SK-N-SH treated with all-trans-retinoic acid at 6 μM for 48 hours (cell line): ENCODE data around the gene OR4D2.

Experiments used
- ATAC-seq: fragments of 200-7000 bp; cut with Tn5 transposase; 3 replicates; pipeline ENCODE4 v1.9.1; 2020; ENCODE audit warnings: mild to moderate bottlenecking, moderate library complexity
- ARNTL ChIP-seq: fragments of 450-650 bp; formaldehyde crosslinking; IDR thresholded peaks from 2 replicates; pipeline ENCODE4 v1.5.0; 2020; ENCODE audit warnings: low read depth, mild to moderate bottlenecking, moderate library complexity, borderline replicate concordance
- BACH2 ChIP-seq: fragments of 250-450 bp; sonication (Bioruptor Pico); IDR thresholded peaks from 2 replicates; pipeline ENCODE4 v1.9.0; 2021; ENCODE audit warnings: mild to moderate bottlenecking, borderline replicate concordance
- CSDC2 ChIP-seq: fragments of 250-450 bp; sonication (Bioruptor Pico); IDR thresholded peaks from 2 replicates; pipeline ENCODE4 v1.5.0; 2020; ENCODE audit warnings: mild to moderate bottlenecking, moderate library complexity
- ESRRG ChIP-seq: fragments of 250-450 bp; sonication (Bioruptor Pico); IDR thresholded peaks from 2 replicates; pipeline ENCODE4 v1.6.1; 2021; ENCODE audit warnings: mild to moderate bottlenecking
- ISL1 ChIP-seq: fragments of 250-450 bp; sonication (Bioruptor Pico); IDR thresholded peaks from 2 replicates; pipeline ENCODE4 v2.1.2; 2022; ENCODE audit warnings: mild to moderate bottlenecking, moderate library complexity
- OSR1 ChIP-seq: fragments of 250-450 bp; sonication (Bioruptor Pico); IDR thresholded peaks from 2 replicates; pipeline ENCODE4 v1.8.0; 2022; ENCODE audit warnings: moderate library complexity, mild to moderate bottlenecking, inconsistent platforms
- PPARA ChIP-seq: fragments of 250-450 bp; sonication (Bioruptor Pico); IDR thresholded peaks from 2 replicates; pipeline ENCODE4 v1.5.0; 2020; ENCODE audit warnings: mild to moderate bottlenecking, borderline replicate concordance
- RARB ChIP-seq: fragments of 250-450 bp; sonication (Bioruptor Pico); IDR thresholded peaks from 2 replicates; pipeline ENCODE4 v1.8.0; 2021; ENCODE audit warnings: mild to moderate bottlenecking, moderate library complexity
- SNAI2 ChIP-seq: fragments of 250-450 bp; sonication (Bioruptor Pico); IDR thresholded peaks from 2 replicates; pipeline ENCODE4 v1.5.0; 2020; ENCODE audit warnings: mild to moderate bottlenecking, moderate library complexity
- TCF4 ChIP-seq: fragments of 250-450 bp; sonication (Bioruptor Pico); IDR thresholded peaks from 2 replicates; pipeline ENCODE4 v1.8.0; 2021; ENCODE audit warnings: mild to moderate bottlenecking, moderate library complexity, borderline replicate concordance
- TOX ChIP-seq: fragments of 250-450 bp; sonication (Bioruptor Pico); IDR thresholded peaks from 2 replicates; pipeline ENCODE4 v1.8.0; 2021; ENCODE audit warnings: mild to moderate bottlenecking, moderate library complexity, borderline replicate concordance
- ZFP3 ChIP-seq: fragments of 250-450 bp; sonication (Bioruptor Pico); IDR thresholded peaks from 2 replicates; pipeline ENCODE4 v1.5.0; 2020; ENCODE audit warnings: mild to moderate bottlenecking, moderate library complexity
- ZFP30 ChIP-seq: fragments of 450-650 bp; formaldehyde crosslinking; IDR thresholded peaks from 2 replicates; pipeline ENCODE4 v1.5.0; 2022; ENCODE audit warnings: mild to moderate bottlenecking, moderate library complexity
- ZNF70 ChIP-seq: fragments of 450-650 bp; formaldehyde crosslinking; IDR thresholded peaks from 2 replicates; pipeline ENCODE4 v1.5.0; 2020; ENCODE audit warnings: mild to moderate bottlenecking, moderate library complexity
- TF ChIP-seq, protein P1 (sequence below): fragments of 250-450 bp; sonication (Bioruptor Pico); IDR thresholded peaks from 2 replicates; pipeline ENCODE4 v1.8.0; 2020; ENCODE audit warnings: mild to moderate bottlenecking, moderate library complexity, borderline replicate concordance
- TF ChIP-seq, protein P2 (sequence below): fragments of 250-450 bp; sonication (Bioruptor Pico); IDR thresholded peaks from 2 replicates; pipeline ENCODE4 v1.5.0; 2020; ENCODE audit warnings: mild to moderate bottlenecking, moderate library complexity
- TF ChIP-seq, protein P3 (sequence below): fragments of 250-450 bp; sonication (Bioruptor Pico); IDR thresholded peaks from 2 replicates; pipeline ENCODE4 v1.5.1; 2021; ENCODE audit warnings: mild to moderate bottlenecking, moderate library complexity
- TF ChIP-seq, protein P4 (sequence below): fragments of 250-450 bp; sonication (Bioruptor Pico); IDR thresholded peaks from 2 replicates; pipeline ENCODE4 v1.8.0; 2021; ENCODE audit warnings: low read depth, mild to moderate bottlenecking, moderate library complexity, borderline replicate concordance
- TF ChIP-seq, protein P5 (sequence below): fragments of 250-450 bp; sonication (Bioruptor Pico); IDR thresholded peaks from 2 replicates; pipeline ENCODE4 v1.5.1; 2020; ENCODE audit warnings: low read depth, mild to moderate bottlenecking, moderate library complexity

The OR4D2 gene

GRCh38 chr17:58186591-58186990 lies 19.8 kb downstream of the OR4D2 start (continued):
- TF ChIP-seq, protein P1, sequence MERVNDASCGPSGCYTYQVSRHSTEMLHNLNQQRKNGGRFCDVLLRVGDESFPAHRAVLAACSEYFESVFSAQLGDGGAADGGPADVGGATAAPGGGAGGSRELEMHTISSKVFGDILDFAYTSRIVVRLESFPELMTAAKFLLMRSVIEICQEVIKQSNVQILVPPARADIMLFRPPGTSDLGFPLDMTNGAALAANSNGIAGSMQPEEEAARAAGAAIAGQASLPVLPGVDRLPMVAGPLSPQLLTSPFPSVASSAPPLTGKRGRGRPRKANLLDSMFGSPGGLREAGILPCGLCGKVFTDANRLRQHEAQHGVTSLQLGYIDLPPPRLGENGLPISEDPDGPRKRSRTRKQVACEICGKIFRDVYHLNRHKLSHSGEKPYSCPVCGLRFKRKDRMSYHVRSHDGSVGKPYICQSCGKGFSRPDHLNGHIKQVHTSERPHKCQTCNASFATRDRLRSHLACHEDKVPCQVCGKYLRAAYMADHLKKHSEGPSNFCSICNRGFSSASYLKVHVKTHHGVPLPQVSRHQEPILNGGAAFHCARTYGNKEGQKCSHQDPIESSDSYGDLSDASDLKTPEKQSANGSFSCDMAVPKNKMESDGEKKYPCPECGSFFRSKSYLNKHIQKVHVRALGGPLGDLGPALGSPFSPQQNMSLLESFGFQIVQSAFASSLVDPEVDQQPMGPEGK (CRISPR knock-in tag), result no peak
- TF ChIP-seq ZFP3 (no peak), ZFP30 (CRISPR knock-in tag) (no peak), ISL1 (CRISPR knock-in tag) (no peak)

- no peak for ATAC-seq
- TF ChIP-seq ISL1 (CRISPR knock-in tag) (no peak), PPARA (CRISPR knock-in tag) (no peak), ARNTL (CRISPR knock-in tag) (no peak), TOX (CRISPR knock-in tag) (no peak), ZFP3 (no peak), RARB (CRISPR knock-in tag) (no peak), ZNF70 (CRISPR knock-in tag) (no peak), BACH2 (CRISPR knock-in tag) (no peak), ESRRG (no peak), CSDC2 (CRISPR knock-in tag) (no peak), OSR1 (CRISPR knock-in tag) (no peak), TCF4 (no peak)
- TF ChIP-seq, protein P2, sequence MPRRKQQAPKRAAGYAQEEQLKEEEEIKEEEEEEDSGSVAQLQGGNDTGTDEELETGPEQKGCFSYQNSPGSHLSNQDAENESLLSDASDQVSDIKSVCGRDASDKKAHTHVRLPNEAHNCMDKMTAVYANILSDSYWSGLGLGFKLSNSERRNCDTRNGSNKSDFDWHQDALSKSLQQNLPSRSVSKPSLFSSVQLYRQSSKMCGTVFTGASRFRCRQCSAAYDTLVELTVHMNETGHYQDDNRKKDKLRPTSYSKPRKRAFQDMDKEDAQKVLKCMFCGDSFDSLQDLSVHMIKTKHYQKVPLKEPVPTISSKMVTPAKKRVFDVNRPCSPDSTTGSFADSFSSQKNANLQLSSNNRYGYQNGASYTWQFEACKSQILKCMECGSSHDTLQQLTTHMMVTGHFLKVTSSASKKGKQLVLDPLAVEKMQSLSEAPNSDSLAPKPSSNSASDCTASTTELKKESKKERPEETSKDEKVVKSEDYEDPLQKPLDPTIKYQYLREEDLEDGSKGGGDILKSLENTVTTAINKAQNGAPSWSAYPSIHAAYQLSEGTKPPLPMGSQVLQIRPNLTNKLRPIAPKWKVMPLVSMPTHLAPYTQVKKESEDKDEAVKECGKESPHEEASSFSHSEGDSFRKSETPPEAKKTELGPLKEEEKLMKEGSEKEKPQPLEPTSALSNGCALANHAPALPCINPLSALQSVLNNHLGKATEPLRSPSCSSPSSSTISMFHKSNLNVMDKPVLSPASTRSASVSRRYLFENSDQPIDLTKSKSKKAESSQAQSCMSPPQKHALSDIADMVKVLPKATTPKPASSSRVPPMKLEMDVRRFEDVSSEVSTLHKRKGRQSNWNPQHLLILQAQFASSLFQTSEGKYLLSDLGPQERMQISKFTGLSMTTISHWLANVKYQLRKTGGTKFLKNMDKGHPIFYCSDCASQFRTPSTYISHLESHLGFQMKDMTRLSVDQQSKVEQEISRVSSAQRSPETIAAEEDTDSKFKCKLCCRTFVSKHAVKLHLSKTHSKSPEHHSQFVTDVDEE, result no peak
- TF ChIP-seq, protein P1 (CRISPR knock-in tag), result no peak
- TF ChIP-seq, protein P3, sequence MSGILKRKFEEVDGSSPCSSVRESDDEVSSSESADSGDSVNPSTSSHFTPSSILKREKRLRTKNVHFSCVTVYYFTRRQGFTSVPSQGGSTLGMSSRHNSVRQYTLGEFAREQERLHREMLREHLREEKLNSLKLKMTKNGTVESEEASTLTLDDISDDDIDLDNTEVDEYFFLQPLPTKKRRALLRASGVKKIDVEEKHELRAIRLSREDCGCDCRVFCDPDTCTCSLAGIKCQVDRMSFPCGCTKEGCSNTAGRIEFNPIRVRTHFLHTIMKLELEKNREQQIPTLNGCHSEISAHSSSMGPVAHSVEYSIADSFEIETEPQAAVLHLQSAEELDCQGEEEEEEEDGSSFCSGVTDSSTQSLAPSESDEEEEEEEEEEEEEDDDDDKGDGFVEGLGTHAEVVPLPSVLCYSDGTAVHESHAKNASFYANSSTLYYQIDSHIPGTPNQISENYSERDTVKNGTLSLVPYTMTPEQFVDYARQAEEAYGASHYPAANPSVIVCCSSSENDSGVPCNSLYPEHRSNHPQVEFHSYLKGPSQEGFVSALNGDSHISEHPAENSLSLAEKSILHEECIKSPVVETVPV (CRISPR knock-in tag), result no peak
Measured at GRCh38 chr17:58187063-58187462, 20.3 kb downstream of the OR4D2 start.

- ATAC-seq, result no peak
- no peak for TF ChIP-seq ARNTL (CRISPR knock-in tag)
- TF ChIP-seq ESRRG, result no peak
- TF ChIP-seq, protein P2, result no peak
- no peak for TF ChIP-seq CSDC2 (CRISPR knock-in tag)
- no peak for TF ChIP-seq ZFP3
- TF ChIP-seq SNAI2 (CRISPR knock-in tag), result no peak
- TF ChIP-seq OSR1 (CRISPR knock-in tag), result no peak
- TF ChIP-seq, protein P4, sequence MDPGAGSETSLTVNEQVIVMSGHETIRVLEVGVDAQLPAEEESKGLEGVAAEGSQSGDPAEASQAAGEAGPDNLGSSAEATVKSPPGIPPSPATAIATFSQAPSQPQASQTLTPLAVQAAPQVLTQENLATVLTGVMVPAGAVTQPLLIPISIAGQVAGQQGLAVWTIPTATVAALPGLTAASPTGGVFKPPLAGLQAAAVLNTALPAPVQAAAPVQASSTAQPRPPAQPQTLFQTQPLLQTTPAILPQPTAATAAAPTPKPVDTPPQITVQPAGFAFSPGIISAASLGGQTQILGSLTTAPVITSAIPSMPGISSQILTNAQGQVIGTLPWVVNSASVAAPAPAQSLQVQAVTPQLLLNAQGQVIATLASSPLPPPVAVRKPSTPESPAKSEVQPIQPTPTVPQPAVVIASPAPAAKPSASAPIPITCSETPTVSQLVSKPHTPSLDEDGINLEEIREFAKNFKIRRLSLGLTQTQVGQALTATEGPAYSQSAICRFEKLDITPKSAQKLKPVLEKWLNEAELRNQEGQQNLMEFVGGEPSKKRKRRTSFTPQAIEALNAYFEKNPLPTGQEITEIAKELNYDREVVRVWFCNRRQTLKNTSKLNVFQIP, result no peak
- TF ChIP-seq, protein P5, sequence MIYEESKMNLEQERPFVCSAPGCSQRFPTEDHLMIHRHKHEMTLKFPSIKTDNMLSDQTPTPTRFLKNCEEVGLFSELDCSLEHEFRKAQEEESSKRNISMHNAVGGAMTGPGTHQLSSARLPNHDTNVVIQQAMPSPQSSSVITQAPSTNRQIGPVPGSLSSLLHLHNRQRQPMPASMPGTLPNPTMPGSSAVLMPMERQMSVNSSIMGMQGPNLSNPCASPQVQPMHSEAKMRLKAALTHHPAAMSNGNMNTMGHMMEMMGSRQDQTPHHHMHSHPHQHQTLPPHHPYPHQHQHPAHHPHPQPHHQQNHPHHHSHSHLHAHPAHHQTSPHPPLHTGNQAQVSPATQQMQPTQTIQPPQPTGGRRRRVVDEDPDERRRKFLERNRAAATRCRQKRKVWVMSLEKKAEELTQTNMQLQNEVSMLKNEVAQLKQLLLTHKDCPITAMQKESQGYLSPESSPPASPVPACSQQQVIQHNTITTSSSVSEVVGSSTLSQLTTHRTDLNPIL (CRISPR knock-in tag), result no peak
- no peak for TF ChIP-seq ISL1 (CRISPR knock-in tag)
Measured at GRCh38 chr17:58187675-58188074, 20.9 kb downstream of the OR4D2 start.
